ENCODE data around the gene MLST8. TPM values are rescaled to one million over a fixed set of nuclear protein-coding genes. Genes with fewer than 3 reads are reported as not detected.

MLST8 gene
- total and polyA plus RNA-seq, 2 of the 8 experiments (the other 6 are each of a cell fraction or from before 2014, with no cell fraction given) = 67.6 to 321 TPM

DNA sequence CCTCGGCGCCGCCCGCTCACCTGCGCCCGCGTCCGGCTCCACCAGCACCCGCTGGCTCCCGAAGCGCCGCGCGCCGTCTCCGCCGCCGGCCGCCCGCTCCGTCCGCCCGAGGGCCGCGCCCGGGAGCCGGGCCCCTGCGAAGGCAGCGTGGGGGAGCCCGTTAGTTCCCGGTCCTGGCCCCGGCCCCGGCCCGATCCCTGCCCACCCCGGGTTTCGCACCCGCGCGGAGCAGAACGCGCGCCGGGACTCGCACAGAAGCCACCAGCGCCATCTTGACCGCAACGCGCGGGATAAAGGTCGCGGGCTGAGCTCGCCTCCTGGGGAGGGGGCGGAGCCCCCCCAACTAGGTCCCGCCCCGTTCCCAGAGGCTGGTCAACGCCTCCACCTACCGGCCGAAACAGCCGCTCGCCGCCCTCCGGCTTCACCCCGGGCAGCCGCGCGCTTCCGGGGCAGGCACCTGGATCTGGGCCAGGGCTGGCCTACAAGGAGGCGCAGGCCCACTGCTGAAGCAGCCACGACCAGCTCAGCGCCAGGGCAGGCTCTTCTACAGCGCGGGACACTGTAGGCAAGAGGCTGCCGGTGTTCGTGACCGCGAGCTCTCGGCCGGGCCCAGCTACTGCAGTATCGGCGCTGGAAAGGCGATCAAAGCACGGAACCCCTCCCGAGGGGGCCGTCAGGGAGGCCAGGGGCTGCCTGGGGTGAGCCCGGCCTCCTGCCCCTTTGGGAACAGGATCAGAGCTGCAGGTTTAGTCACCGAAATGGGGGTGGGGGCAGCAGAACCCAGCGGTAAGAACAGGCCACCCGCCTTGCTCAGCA lies 46.2 kb downstream of the MLST8 start, which contains the start of gene ECI1 (continued):
- peak; percentile 61 to 63 (median 63) for TF ChIP-seq CTCF (IDR thresholded peaks at IDR 0.05; ENCODE audit: control extremely low read depth in 1 of 3, insufficient read depth in 1 of 3, low read depth in 1 of 3, low read length in 3 of 3)
- TF ChIP-seq POLR2AphosphoS5 (IDR thresholded peaks at IDR 0.05; ENCODE audit: low read depth, low read length) = peak; percentile 91
- peak in 1 of 2 experiments; percentile 77; a peak in 1 of 3 replicates for TF ChIP-seq EP300 (IDR thresholded peaks at IDR 0.05; ENCODE audit: borderline replicate concordance in 1 of 2, low read depth in 2 of 2, low read length in 2 of 2)
- TF ChIP-seq SP2 (IDR thresholded peaks at IDR 0.05; ENCODE audit: low read length) = no peak
- TF ChIP-seq RAD21 (IDR thresholded peaks at IDR 0.05 in 1 of 2, conservative IDR thresholded peaks at IDR 0.05 in 1 of 2; ENCODE audit: low read depth in 2 of 2, low read length in 2 of 2) = peak; percentile 62 to 71; a peak in 3 of 4 replicates
- TF ChIP-seq GABPA (IDR thresholded peaks at IDR 0.05; ENCODE audit: borderline replicate concordance, insufficient read depth, low read length) = peak; percentile 65; the same call in 1 of the 2 replicates
- TF ChIP-seq YY1 (IDR thresholded peaks at IDR 0.05; ENCODE audit: low read depth, low read length) = peak; percentile 95
- TF ChIP-seq HDAC2 (IDR thresholded peaks at IDR 0.05; ENCODE audit: borderline replicate concordance in 1 of 2, low read depth in 2 of 2, low read length in 2 of 2) = 0 out of 4 replicates have a peak, but pooled peaks of 1 of the 2 experiments have one; percentile 53
- TF ChIP-seq RFX5 (IDR thresholded peaks at IDR 0.05; ENCODE audit: borderline replicate concordance, low read depth, low read length) = no peak
- peak; percentile 80; the same call in 1 of the 2 replicates for TF ChIP-seq GTF2F1 (IDR thresholded peaks at IDR 0.05; ENCODE audit: borderline replicate concordance, low read depth, low read length)
- no peak for TF ChIP-seq JUN (IDR thresholded peaks at IDR 0.05; ENCODE audit: low read depth, low read length)
- peak; percentile 87 for TF ChIP-seq PHF8 (conservative IDR thresholded peaks at IDR 0.05; ENCODE audit: low read depth, low read length)
- TF ChIP-seq TBP (IDR thresholded peaks at IDR 0.05; ENCODE audit: low read depth, low read length) = peak; percentile 90
- TF ChIP-seq BACH1 (IDR thresholded peaks at IDR 0.05; ENCODE audit: low read length) = peak; percentile 70
- TF ChIP-seq KDM4A (IDR thresholded peaks at IDR 0.05; ENCODE audit: low read depth, low read length, severe bottlenecking) = peak; percentile 39
- 0 out of 2 replicates have a peak, but pooled peaks have one; percentile 70 for TF ChIP-seq TCF12 (IDR thresholded peaks at IDR 0.05; ENCODE audit: low read depth, low read length)
- TF ChIP-seq CHD2 (IDR thresholded peaks at IDR 0.05; ENCODE audit: low read length) = peak; percentile 43; the same call in 1 of the 2 replicates
- TF ChIP-seq TAF1 (IDR thresholded peaks at IDR 0.05; ENCODE audit: low read depth, low read length) = peak; percentile 96
- no peak for TF ChIP-seq KDM5A (IDR thresholded peaks at IDR 0.05; ENCODE audit: low read length)
- TF ChIP-seq CREB1 (IDR thresholded peaks at IDR 0.05) = peak; percentile 30; the same call in 1 of the 2 replicates

All from H1 (cell line).